Mucosa of gallbladder (tissue), 1 donor: ENCODE measurements around the gene MRPS26. TPM values are rescaled to one million over a fixed set of nuclear protein-coding genes. Genes with fewer than 3 reads are reported as not detected.
"Not testable (repeated sequence)": the region's sequence is repeated elsewhere in the genome, so short reads cannot be mapped to it uniquely, and the experiment has no call there.

ENCODE experiments used
- DNase-seq: peaks from one replicate; pipeline ENCODE4 v3.0.0-alpha.2; 2020; ENCODE audit warnings: low spot score
- total RNA-seq: library from RNA; stranded (reverse); gene quantifications from one replicate; pipeline ENCODE4 v1.2.1, GENCODE V29; 2021
- donor health status: DM: no; HTN: no; CAD: no.

Gene MRPS26
- 46.6 TPM for total RNA-seq

GRCh38 chr20:3045816-3046676, at the start of gene MRPS26:
TSS of gene MRPS26 (plus strand) at chr20:3046052. CDS start at chr20:3046069, 17 bp downstream.
- DNase-seq = peak; percentile 89

- no peak for DNase-seq
These were observed 47.1 kb upstream of the MRPS26 start for GRCh38 chr20:2998728-2999127.

GRCh38 chr20:3000852-3001523, 44.9 kb upstream of the MRPS26 start:
- no peak for DNase-seq

- no peak for DNase-seq
These were observed 42.4 kb upstream of the MRPS26 start for GRCh38 chr20:3003416-3003815.

- DNase-seq = no peak
These were observed 34.7 kb upstream of the MRPS26 start for GRCh38 chr20:3010985-3011723.

GRCh38 chr20:3011752-3012151, 34.1 kb upstream of the MRPS26 start:
- no peak for DNase-seq

- no peak for DNase-seq
These were observed 32.1 kb upstream of the MRPS26 start for GRCh38 chr20:3013771-3014170.

GRCh38 chr20:3014179-3014578, 31.7 kb upstream of the MRPS26 start:
- DNase-seq = no peak

GRCh38 chr20:3014662-3015061, 31.2 kb upstream of the MRPS26 start:
- no peak for DNase-seq

GRCh38 chr20:3015302-3015701, 30.6 kb upstream of the MRPS26 start:
- DNase-seq = not testable (repeated sequence)

GRCh38 chr20:3021327-3021726, 24.5 kb upstream of the MRPS26 start:
- DNase-seq = no peak

- DNase-seq = no peak
These were observed 24.1 kb upstream of the MRPS26 start for GRCh38 chr20:3021777-3022176.

- not testable (repeated sequence) for DNase-seq
These were observed 23.0 kb upstream of the MRPS26 start for GRCh38 chr20:3022559-3023490.

- no peak for DNase-seq
These were observed 17.9 kb upstream of the MRPS26 start for GRCh38 chr20:3027987-3028386.

GRCh38 chr20:3031524-3032147, 14.2 kb upstream of the MRPS26 start:
- no peak for DNase-seq

- DNase-seq = no peak
These were observed 13.2 kb upstream of the MRPS26 start for GRCh38 chr20:3032624-3033023.

GRCh38 chr20:3037654-3038053, 8.2 kb upstream of the MRPS26 start:
- DNase-seq = no peak

- no peak for DNase-seq
These were observed 7.4 kb upstream of the MRPS26 start for GRCh38 chr20:3038454-3038853.

GRCh38 chr20:3039426-3039825, 6.4 kb upstream of the MRPS26 start:
- DNase-seq = no peak

GRCh38 chr20:3040086-3040485, 5.8 kb upstream of the MRPS26 start:
- no peak for DNase-seq
